Heart left ventricle (tissue), 16 donors: ENCODE data around the gene ZBTB26. TPM values are rescaled to one million over a fixed set of nuclear protein-coding genes. Genes with fewer than 3 reads are reported as not detected.

Experiments used
- ATAC-seq, 4 donors: fragments of 200-7000 bp; cut with Tn5 transposase; one replicate each; pipeline ENCODE4 v1.9.1; 2020 to 2022; ENCODE audit warnings: moderate library complexity in 4 of 4, mild to moderate bottlenecking in 3 of 4, moderate number of reproducible peaks in 1 of 4
- DNase-seq, 5 donors: peaks; one replicate each; pipeline ENCODE4 v3.0.0-alpha.2; 2020
- H3K27ac ChIP-seq, 12 donors: fragments of 200-600 bp; sonication (generic) in 4 of 12; one replicate each; pipeline versions ENCODE4 v1.5.0 to v1.8.0; 2016 to 2022; ENCODE audit warnings: mild to moderate bottlenecking in 2 of 12
- H3K27me3 ChIP-seq, 9 donors: fragments of 200-600 bp; sonication (generic) in 2 of 9; one replicate each; pipeline versions ENCODE4 v1.5.1 to v1.8.0; 2016 to 2022; ENCODE audit warnings: mild to moderate bottlenecking in 3 of 9
- H3K36me3 ChIP-seq, 9 donors: fragments of 200-600 bp; sonication (generic) in 2 of 9; one replicate each; pipeline versions ENCODE4 v1.5.0 to v1.8.0; 2018 to 2022; ENCODE audit warnings: mild to moderate bottlenecking in 2 of 9
- H3K4me1 ChIP-seq, 12 donors: fragments of 200-600 bp; sonication (generic) in 4 of 12; one replicate each; pipeline versions ENCODE4 v1.5.0 to v1.8.0; 2016 to 2022; ENCODE audit warnings: mild to moderate bottlenecking in 3 of 12
- H3K4me3 ChIP-seq, 12 donors: fragments of 200-600 bp; sonication (generic) in 4 of 12; one replicate each; pipeline versions ENCODE4 v1.5.0 to v1.8.0; 2017 to 2022; ENCODE audit warnings: mild to moderate bottlenecking in 9 of 12, moderate library complexity in 4 of 12
- H3K9me3 ChIP-seq, 12 donors: fragments of 200-600 bp; sonication (generic) in 4 of 12; one replicate each; pipeline versions ENCODE4 v1.5.0 to v1.8.0; 2016 to 2022; ENCODE audit warnings: mild to moderate bottlenecking in 1 of 12
- POLR2A ChIP-seq, 2 donors: fragments of 450-650 bp; IDR thresholded peaks; one replicate each; pipeline ENCODE4 v1.6.1; 2017; ENCODE audit warnings: antibody characterized with exemption in 2 of 2, mild to moderate bottlenecking in 2 of 2, moderate library complexity in 2 of 2
- WGBS, 4 donors: extraction: QIAGEN DNeasy Blood & Tissue Kit in 2 of 4; methylation state at CpG; one replicate each; pipeline versions ENCODE4 v1.1.5 to v1.1.7; 2013 to 2018; 5-methylcytosine and 5-hydroxymethylcytosine counted together
- intact Hi-C, 10 donors: fragments of 100-400 bp; cut with DNase I; formaldehyde crosslinking; loops; one replicate each; pipeline versions ENCODE4 v1.11.1 to v1.14.2; 2022
- polyA plus RNA-seq, 2 donors: library from polyadenylated mRNA; stranded (reverse); fragments of 200-250 nt; gene quantifications; one replicate each; pipeline ENCODE4 v1.2.3, GENCODE V29; 2013
- total RNA-seq, 9 donors: library from RNA; depleted of rRNA in 2 of 9; stranded (reverse); fragments of >200 nt in 2 of 9; fragmentation: NEBNext Ultra II Directional in 3 of 9; extraction: Animal tissue kit (Norgen Biotek cat#: 25700) in 3 of 9; gene quantifications; one replicate each; pipeline versions ENCODE4 v1.1.0 to v1.2.4, GENCODE V29; 2016 to 2023
- TF ChIP-seq, protein P1 (sequence below), 12 donors: fragments of 200-600 bp; sonication (generic) in 4 of 12; IDR thresholded peaks; one replicate each; pipeline versions ENCODE4 v1.5.0 to v1.8.0; 2018 to 2022; ENCODE audit warnings: antibody characterized with exemption in 12 of 12, mild to moderate bottlenecking in 5 of 12
- donor health status: ischemic (EF 13 %, LVEDD 7.1; RV severe dilation, severe dysfunction).
- donor health status: healthy with polysubstance abuse.
- donor health status: DM: no; HTN: yes; CAD: no.
- donor health status: DM: no; HTN: no; CAD: no.
- donor health status: ischemic (EF 25% LVEDD 6.9; RV normal size, moderate dysfunction).
- donor health status: ischemic (EF 25% LVEDD 5.7; RV mildly dilated, moderate dysfunction).
- donor health status: healthy.
- donor health status: DM: yes; HTN: yes; CAD: no.
- donor health status: ischemic (EF 35%, LVEDD 5.7; RV mildly dilated, moderate dysfunction).
- donor health status: nonischemic (EF 11% LVEDD 7.7; RV severe dilation, severe dysfunction).
- donor health status: DM: yes; HTN: yes; CAD: no.
- donor health status: PGD.
- donor health status: ischemic (EF 29% LVEDD 5.4; RV normal size, mild dysfunction).
- donor health status: nonischemic (EF 23%, LVEDD 6.1; RV moderate dilation, normal function).

The ZBTB26 gene
- total and polyA plus RNA-seq, 11 donors, result 1.3 to 6.1 (median 3.3) TPM

DNA sequence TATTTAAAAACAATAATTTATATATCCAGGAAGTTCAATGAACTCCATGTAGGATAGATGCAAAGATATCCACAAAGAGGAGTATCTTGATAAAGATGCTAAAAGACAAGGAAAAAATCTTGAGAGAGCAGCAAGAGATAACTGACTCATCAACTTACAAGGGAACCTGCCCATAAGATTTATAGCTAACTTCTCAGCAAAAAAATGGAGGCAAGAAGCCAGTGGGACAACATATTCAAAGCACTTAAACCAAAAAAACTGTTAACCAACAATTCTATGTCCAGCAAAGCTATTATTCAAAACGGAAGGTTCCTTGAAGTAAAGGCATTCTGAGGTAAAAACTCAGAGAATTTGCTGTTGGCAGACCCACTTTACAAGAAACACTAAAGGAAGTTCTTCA lies 29.8 kb upstream of the ZBTB26 start:
- Histone ChIP-seq H3K4me1 (peaks cover 0 to 10% (median 0%) of the 10 kb centered on the region in 12 donors), H3K4me3 (no peak overlapping the region), H3K36me3 (peaks cover 0 to 51% (median 41%) of the 10 kb centered on the region in 9 donors), H3K27me3 (no peaks in the 10 kb centered on the region), H3K27ac (no peak overlapping the region), H3K9me3 (peaks cover 0 to 11% (median 0%) of the 10 kb centered on the region in 12 donors)
- 92 to 95% (median 94%) methylated on average over 1 of the region's 1 CpG for WGBS, 4 donors
- ATAC-seq (no peak), DNase-seq (no peak)
- intact Hi-C loops, result no loop called here
- TF ChIP-seq POLR2A (IDR thresholded peaks at IDR 0.05), result no peak
- TF ChIP-seq, protein P1, sequence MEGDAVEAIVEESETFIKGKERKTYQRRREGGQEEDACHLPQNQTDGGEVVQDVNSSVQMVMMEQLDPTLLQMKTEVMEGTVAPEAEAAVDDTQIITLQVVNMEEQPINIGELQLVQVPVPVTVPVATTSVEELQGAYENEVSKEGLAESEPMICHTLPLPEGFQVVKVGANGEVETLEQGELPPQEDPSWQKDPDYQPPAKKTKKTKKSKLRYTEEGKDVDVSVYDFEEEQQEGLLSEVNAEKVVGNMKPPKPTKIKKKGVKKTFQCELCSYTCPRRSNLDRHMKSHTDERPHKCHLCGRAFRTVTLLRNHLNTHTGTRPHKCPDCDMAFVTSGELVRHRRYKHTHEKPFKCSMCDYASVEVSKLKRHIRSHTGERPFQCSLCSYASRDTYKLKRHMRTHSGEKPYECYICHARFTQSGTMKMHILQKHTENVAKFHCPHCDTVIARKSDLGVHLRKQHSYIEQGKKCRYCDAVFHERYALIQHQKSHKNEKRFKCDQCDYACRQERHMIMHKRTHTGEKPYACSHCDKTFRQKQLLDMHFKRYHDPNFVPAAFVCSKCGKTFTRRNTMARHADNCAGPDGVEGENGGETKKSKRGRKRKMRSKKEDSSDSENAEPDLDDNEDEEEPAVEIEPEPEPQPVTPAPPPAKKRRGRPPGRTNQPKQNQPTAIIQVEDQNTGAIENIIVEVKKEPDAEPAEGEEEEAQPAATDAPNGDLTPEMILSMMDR (IDR thresholded peaks at IDR 0.05), result no peak

- peaks cover 0 to 25% (median 12%) of the 10 kb centered on the region in 9 donors for H3K36me3 ChIP-seq
- H3K27me3 ChIP-seq, result no peaks in the 10 kb centered on the region
- H3K4me3 ChIP-seq, result no peak overlapping the region
- ATAC-seq (no peak), DNase-seq (no peak)
- H3K4me1 ChIP-seq, result peaks cover 0 to 32% (median 19%) of the 10 kb centered on the region in 12 donors
- H3K27ac ChIP-seq, result no peak overlapping the region
- H3K9me3 ChIP-seq, result peaks cover 0 to 6% (median 0%) of the 10 kb centered on the region in 12 donors
- intact Hi-C loops, result no loop called here
- no peak for TF ChIP-seq POLR2A (IDR thresholded peaks at IDR 0.05)
- TF ChIP-seq, protein P1 (IDR thresholded peaks at IDR 0.05), result no peak
Observed at GRCh38 chr9:122955961-122956360, 24.6 kb upstream of the ZBTB26 start.

GRCh38 chr9:122954253-122954691 lies 23.0 kb upstream of the ZBTB26 start:
- intact Hi-C loops, result no loop called here
- Histone ChIP-seq H3K36me3 (peaks cover 0 to 10% (median 0%) of the 10 kb centered on the region in 9 donors), H3K27me3 (no peaks in the 10 kb centered on the region), H3K4me1 (peaks cover 0 to 39% (median 22%) of the 10 kb centered on the region in 12 donors), H3K27ac (peak overlapping the region in 3 of 12 donors; percentile 4 to 21 (median 19)), H3K9me3 (no peaks in the 10 kb centered on the region), H3K4me3 (no peak overlapping the region)
- no peak for ATAC-seq
- TF ChIP-seq, protein P1 (IDR thresholded peaks at IDR 0.05), result no peak
- no peak for TF ChIP-seq POLR2A (IDR thresholded peaks at IDR 0.05)
- no peak for DNase-seq

GRCh38 chr9:122951056-122951455 lies 19.7 kb upstream of the ZBTB26 start:
- H3K9me3 ChIP-seq, result no peaks in the 10 kb centered on the region
- H3K27me3 ChIP-seq, result no peaks in the 10 kb centered on the region
- intact Hi-C loops, result no loop called here
- H3K4me1 ChIP-seq, result peaks cover 0 to 57% (median 32%) of the 10 kb centered on the region in 12 donors
- WGBS, 4 donors, result 93 to 100% (median 97%) methylated on average over 1 of the region's 1 CpG
- DNase-seq (no peak), ATAC-seq (no peak)
- no peak for TF ChIP-seq POLR2A (IDR thresholded peaks at IDR 0.05)
- TF ChIP-seq, protein P1 (IDR thresholded peaks at IDR 0.05), result no peak
- H3K36me3 ChIP-seq, result peaks cover 0 to 2% (median 0%) of the 10 kb centered on the region in 9 donors
- no peak overlapping the region for H3K27ac ChIP-seq
- no peak overlapping the region for H3K4me3 ChIP-seq
